Fibroblast of lung (primary cell): ENCODE results near the gene DNAAF6.

ENCODE experiments used
- CTCF ChIP-seq, 2 donors: IDR thresholded peaks in 1 of 2; conservative IDR thresholded peaks in 1 of 2; 1 replicate in 1 of 2; 2 replicates in 1 of 2; pipeline ENCODE4 v1.5.1; 2011 to 2012; ENCODE audit warnings: low read length in 2 of 2, control low read depth in 1 of 2, inconsistent platforms in 1 of 2, low read depth in 1 of 2, mild to moderate bottlenecking in 1 of 2
- EZH2 ChIP-seq: IDR thresholded peaks from 2 replicates; pipeline ENCODE4 v1.5.1; 2012; ENCODE audit warnings: low read length, control low read depth, mild to moderate bottlenecking; ENCODE audit errors: missing control alignments

GRCh38 chrX:107171369-107172102 lies 34.9 kb upstream of the DNAAF6 start:
- no peak for TF ChIP-seq CTCF (conservative IDR thresholded peaks at IDR 0.05 in 1 of 2, IDR thresholded peaks at IDR 0.05 in 1 of 2; ENCODE audit: low read depth in 1 of 2, low read length in 2 of 2)
- TF ChIP-seq EZH2, result no peak
